ENCODE results near the gene TMEM213.

TMEM213 gene

GRCh38 chr7:138843632-138844580 is 46.1 kb downstream of the TMEM213 start:
- DNase-seq = no peak

GRCh38 chr7:138845711-138846110 is 47.9 kb downstream of the TMEM213 start:
- DNase-seq = no peak

- DNase-seq = peak; percentile 80
Measured at GRCh38 chr7:138848056-138848980, 50.5 kb downstream of the TMEM213 start.

- DNase-seq = no peak
Measured at GRCh38 chr7:138849701-138850100, 51.9 kb downstream of the TMEM213 start.

- DNase-seq = no peak
Measured at GRCh38 chr7:138852469-138852868, 54.7 kb downstream of the TMEM213 start.

- no peak for DNase-seq
Measured at GRCh38 chr7:138853448-138853847, 55.7 kb downstream of the TMEM213 start.

GRCh38 chr7:138854115-138854645 is 56.4 kb downstream of the TMEM213 start:
- no peak for DNase-seq

GRCh38 chr7:138857728-138858127 is 59.9 kb downstream of the TMEM213 start:
- DNase-seq = no peak

GRCh38 chr7:138861051-138861450 is 63.3 kb downstream of the TMEM213 start:
- no peak for DNase-seq

GRCh38 chr7:138863931-138864330 is 66.1 kb downstream of the TMEM213 start:
- DNase-seq = no peak

GRCh38 chr7:138864667-138865066 is 66.9 kb downstream of the TMEM213 start:
- no peak for DNase-seq

GRCh38 chr7:138865843-138866242 is 68.0 kb downstream of the TMEM213 start:
- no peak for DNase-seq

- no peak for DNase-seq
Measured at GRCh38 chr7:138866353-138866752, 68.6 kb downstream of the TMEM213 start.

- DNase-seq = no peak
Measured at GRCh38 chr7:138867744-138868143, 70.0 kb downstream of the TMEM213 start.

- DNase-seq = no peak
Measured at GRCh38 chr7:138868711-138869110, 70.9 kb downstream of the TMEM213 start.

- DNase-seq = no peak
Measured at GRCh38 chr7:138869353-138869752, 71.6 kb downstream of the TMEM213 start.

- DNase-seq = no peak
Measured at GRCh38 chr7:138871065-138871813, 73.4 kb downstream of the TMEM213 start.

- DNase-seq = no peak
Measured at GRCh38 chr7:138871814-138872090, 74.0 kb downstream of the TMEM213 start.

GRCh38 chr7:138872576-138872975 is 74.8 kb downstream of the TMEM213 start:
- DNase-seq = no peak

GRCh38 chr7:138873220-138873892 is 75.6 kb downstream of the TMEM213 start:
- no peak for DNase-seq

- DNase-seq = no peak
Measured at GRCh38 chr7:138875794-138876193, 78.0 kb downstream of the TMEM213 start.

- no peak for DNase-seq
Measured at GRCh38 chr7:138876326-138876725, 78.5 kb downstream of the TMEM213 start.

Data from NCI-H2171 treated with DMSO at 0.1 percent for 48 hours (cell line).